ENCODE data around the gene EFHD1.

The EFHD1 gene

DNA sequence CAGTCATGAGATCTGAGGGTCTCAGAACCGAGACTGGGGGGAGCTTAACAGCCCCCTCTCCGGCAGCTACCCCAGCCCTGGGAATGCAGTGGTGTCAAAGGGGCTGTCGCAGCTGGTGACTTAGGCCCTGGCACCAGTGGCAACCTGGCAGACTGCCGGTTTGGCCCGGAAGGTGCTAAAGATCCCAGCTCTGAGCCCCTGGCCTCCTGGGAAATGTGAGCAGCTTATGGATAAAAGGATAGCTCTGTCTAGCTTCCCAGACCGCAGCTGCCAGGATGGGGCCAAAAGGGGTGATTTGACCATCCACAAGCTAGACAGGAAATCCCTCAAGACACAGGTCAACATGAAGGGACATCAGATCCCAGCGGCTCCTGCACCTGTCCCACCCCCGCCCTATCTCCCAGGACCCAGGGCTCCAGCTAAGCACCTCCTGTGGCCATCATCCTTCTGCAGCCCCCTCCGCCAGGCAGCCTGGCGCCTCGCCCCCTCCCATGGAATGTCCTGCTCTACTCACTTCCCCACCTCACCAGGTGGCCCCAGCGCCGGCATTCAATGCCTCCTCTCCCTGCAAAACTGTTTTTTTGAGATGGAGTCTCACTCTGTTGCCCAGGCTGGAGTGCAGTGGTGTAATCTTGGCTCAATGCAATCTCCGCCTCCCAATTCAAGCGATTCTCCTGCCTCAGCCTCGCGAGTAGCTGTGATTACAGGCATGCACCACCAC, 33.2 kb upstream of the EFHD1 start:
- Histone ChIP-seq H3K9me3 (ENCODE audit: control insufficient read depth, insufficient read depth, low read depth, low read length) (no peaks in the 10 kb centered on the region), H3K4me1 (ENCODE audit: control insufficient read depth, insufficient read depth, low read length) (no peaks in the 10 kb centered on the region), H3K4me3 (ENCODE audit: low read depth, low read length) (no peak overlapping the region), H3K9ac (ENCODE audit: low read length) (no peak overlapping the region), H3K27ac (ENCODE audit: low read depth, low read length) (no peak overlapping the region), H3K36me3 (ENCODE audit: control insufficient read depth, insufficient read depth, low read length) (no peaks in the 10 kb centered on the region), H3K27me3 (ENCODE audit: control insufficient read depth, insufficient read depth, low read length) (peaks cover 3% of the 10 kb centered on the region; the same call in 1 of the 2 replicates)

DNA sequence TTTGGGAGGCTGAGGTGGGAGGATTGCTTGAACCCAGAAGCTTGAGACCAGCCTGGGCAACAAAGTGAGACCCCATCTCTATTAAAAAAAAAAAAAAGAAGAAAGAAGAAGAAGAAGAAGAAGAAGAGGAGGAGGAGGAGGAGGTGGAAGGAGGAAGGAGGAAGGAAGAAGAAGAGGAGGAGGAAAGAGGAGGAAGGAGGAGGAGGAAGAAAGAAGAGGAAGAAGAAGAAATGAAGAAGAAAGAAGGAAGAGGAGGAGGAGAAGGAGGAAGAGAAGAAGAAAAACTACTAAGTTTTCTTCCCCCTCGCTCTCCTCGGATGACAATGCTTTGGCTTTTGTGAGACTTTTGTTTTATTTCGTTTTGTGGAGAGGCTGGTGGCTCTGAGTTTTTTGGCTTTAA, 30.1 kb upstream of the EFHD1 start:
- H3K9me3 ChIP-seq (ENCODE audit: control insufficient read depth, insufficient read depth, low read depth, low read length) = no peaks in the 10 kb centered on the region
- no peak overlapping the region for H3K27ac ChIP-seq (ENCODE audit: low read depth, low read length)
- no peaks in the 10 kb centered on the region for H3K4me1 ChIP-seq (ENCODE audit: control insufficient read depth, insufficient read depth, low read length)
- H3K9ac ChIP-seq (ENCODE audit: low read length) = no peak overlapping the region
- no peaks in the 10 kb centered on the region for H3K36me3 ChIP-seq (ENCODE audit: control insufficient read depth, insufficient read depth, low read length)
- H3K4me3 ChIP-seq (ENCODE audit: low read depth, low read length) = no peak overlapping the region
- H3K27me3 ChIP-seq (ENCODE audit: control insufficient read depth, insufficient read depth, low read length) = peaks cover 3% of the 10 kb centered on the region; the same call in 1 of the 2 replicates

DNA sequence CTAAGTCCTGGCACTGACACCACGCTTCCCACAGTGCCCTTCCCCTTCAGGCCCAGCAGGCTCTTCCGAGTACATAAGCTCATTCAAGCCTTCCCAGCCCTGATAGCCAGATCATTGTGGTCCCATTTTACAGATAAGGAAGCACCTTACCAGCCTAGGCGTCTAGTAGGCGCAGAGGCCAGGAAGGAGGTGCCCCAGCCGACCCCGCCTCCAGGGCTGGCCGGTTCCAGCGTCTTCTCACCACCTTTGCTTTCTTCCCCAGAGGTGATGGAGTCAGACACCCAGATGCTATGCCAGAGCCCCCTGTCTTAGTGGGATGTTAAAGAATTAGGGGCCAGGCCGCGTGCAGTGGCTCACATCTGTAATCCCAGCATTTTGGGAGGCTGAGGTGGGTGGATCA, 28.9 kb upstream of the EFHD1 start:
- Histone ChIP-seq H3K9me3 (ENCODE audit: control insufficient read depth, insufficient read depth, low read depth, low read length) (no peaks in the 10 kb centered on the region), H3K9ac (ENCODE audit: low read length) (no peak overlapping the region), H3K27me3 (ENCODE audit: control insufficient read depth, insufficient read depth, low read length) (peaks cover 3% of the 10 kb centered on the region; the same call in 1 of the 2 replicates), H3K36me3 (ENCODE audit: control insufficient read depth, insufficient read depth, low read length) (no peaks in the 10 kb centered on the region), H3K4me3 (ENCODE audit: low read depth, low read length) (no peak overlapping the region), H3K27ac (ENCODE audit: low read depth, low read length) (no peak overlapping the region), H3K4me1 (ENCODE audit: control insufficient read depth, insufficient read depth, low read length) (no peaks in the 10 kb centered on the region)

DNA sequence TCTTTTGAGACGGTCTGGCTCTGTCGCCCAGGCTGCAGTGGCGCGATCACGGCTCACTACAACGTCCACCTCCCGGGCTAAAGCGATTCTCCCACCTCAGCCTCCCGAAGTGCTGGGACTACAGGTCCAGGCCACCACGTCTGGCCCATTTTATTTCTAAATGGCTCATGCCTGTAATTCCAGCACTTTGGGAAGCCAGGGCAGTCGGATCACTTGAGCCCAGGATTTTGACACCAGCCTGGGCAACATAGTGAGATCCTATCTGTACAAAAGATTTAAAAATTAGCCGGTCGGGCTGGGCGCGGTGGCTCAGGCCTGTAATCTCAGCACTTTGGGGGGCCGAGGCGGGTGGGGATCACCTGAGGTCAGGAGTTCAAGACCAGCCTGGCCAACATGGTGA, 26.4 kb upstream of the EFHD1 start:
- Histone ChIP-seq H3K36me3 (ENCODE audit: control insufficient read depth, insufficient read depth, low read length) (no peaks in the 10 kb centered on the region), H3K27ac (ENCODE audit: low read depth, low read length) (no peak overlapping the region), H3K4me3 (ENCODE audit: low read depth, low read length) (no peak overlapping the region), H3K9me3 (ENCODE audit: control insufficient read depth, insufficient read depth, low read depth, low read length) (no peaks in the 10 kb centered on the region), H3K9ac (ENCODE audit: low read length) (no peak overlapping the region), H3K27me3 (ENCODE audit: control insufficient read depth, insufficient read depth, low read length) (peaks cover 3% of the 10 kb centered on the region; the same call in 1 of the 2 replicates), H3K4me1 (ENCODE audit: control insufficient read depth, insufficient read depth, low read length) (no peaks in the 10 kb centered on the region; the same call in 1 of the 2 replicates)

DNA sequence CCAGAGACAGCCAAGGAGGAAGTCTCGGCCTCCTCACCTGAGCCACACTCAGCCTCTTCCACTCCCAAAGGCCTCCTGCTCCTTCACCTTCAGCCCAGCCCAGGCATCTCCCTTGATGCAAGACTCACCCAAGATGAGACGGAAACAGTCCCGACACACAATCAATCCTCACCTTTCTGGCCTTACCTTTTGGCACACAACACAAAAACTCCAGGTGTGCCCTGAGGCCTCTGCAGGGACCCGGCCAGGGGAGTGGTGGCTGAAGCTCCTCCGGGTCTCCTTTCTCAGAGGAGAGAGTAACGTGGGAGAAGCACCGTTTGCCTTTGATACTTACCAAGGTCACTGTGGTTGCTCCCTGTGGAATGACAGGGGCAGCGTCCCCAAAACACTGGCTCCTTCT, 23.8 kb upstream of the EFHD1 start:
- H3K36me3 ChIP-seq (ENCODE audit: control insufficient read depth, insufficient read depth, low read length) = no peaks in the 10 kb centered on the region
- no peaks in the 10 kb centered on the region; the same call in 1 of the 2 replicates for H3K4me1 ChIP-seq (ENCODE audit: control insufficient read depth, insufficient read depth, low read length)
- H3K9me3 ChIP-seq (ENCODE audit: control insufficient read depth, insufficient read depth, low read depth, low read length) = no peaks in the 10 kb centered on the region
- H3K9ac ChIP-seq (ENCODE audit: low read length) = no peak overlapping the region
- no peaks in the 10 kb centered on the region for H3K27me3 ChIP-seq (ENCODE audit: control insufficient read depth, insufficient read depth, low read length)
- no peak overlapping the region for H3K4me3 ChIP-seq (ENCODE audit: low read depth, low read length)
- H3K27ac ChIP-seq (ENCODE audit: low read depth, low read length) = no peak overlapping the region

DNA sequence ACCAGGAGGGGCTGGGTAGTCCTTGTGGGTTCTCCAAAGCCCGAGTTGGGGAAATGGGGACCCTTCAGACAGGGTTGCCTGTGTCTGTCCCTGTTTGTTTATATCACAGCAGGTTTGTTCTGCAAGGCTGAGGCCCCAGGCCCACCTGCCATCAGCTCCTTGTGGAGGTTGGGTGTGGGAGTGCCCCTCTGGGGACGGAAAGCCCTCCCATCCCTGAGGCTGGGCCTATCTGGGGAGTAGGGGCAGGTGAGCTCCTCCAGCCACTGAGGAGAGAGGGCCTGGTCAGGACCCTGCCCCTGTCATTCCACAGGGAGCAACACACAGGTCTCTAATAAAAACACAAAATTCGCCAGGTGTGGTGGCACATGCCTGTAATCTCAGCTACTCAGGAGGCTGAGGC, 23.3 kb upstream of the EFHD1 start:
- no peak overlapping the region for H3K27ac ChIP-seq (ENCODE audit: low read depth, low read length)
- no peak overlapping the region for H3K9ac ChIP-seq (ENCODE audit: low read length)
- no peaks in the 10 kb centered on the region for H3K9me3 ChIP-seq (ENCODE audit: control insufficient read depth, insufficient read depth, low read depth, low read length)

DNA sequence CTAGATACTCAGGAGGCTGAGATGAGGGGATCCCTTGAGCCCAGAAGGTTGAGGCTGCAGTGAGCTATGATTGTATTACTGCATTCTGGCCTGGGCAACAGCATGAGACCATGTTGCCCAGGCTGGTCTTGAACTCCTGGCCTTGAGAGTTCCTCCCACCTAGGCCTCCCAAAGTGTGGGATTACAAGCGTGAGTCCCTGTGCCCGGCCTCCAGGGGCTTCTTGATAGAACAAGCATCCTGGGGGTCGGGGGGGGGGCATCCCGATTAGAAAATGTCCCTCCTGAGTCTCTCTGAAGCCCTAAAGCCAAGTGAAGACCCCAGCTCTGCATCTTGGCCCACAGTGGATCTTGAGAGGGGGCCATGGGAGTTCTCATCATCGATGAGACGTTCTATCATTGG, 22.3 kb upstream of the EFHD1 start:
- Histone ChIP-seq H3K4me3 (ENCODE audit: low read depth, low read length) (no peak overlapping the region), H3K27me3 (ENCODE audit: control insufficient read depth, insufficient read depth, low read length) (no peaks in the 10 kb centered on the region), H3K27ac (ENCODE audit: low read depth, low read length) (no peak overlapping the region), H3K36me3 (ENCODE audit: control insufficient read depth, insufficient read depth, low read length) (no peaks in the 10 kb centered on the region), H3K9me3 (ENCODE audit: control insufficient read depth, insufficient read depth, low read depth, low read length) (no peaks in the 10 kb centered on the region), H3K4me1 (ENCODE audit: control insufficient read depth, insufficient read depth, low read length) (no peaks in the 10 kb centered on the region; the same call in 1 of the 2 replicates), H3K9ac (ENCODE audit: low read length) (no peak overlapping the region)

More for the DNA sequence above, 23.3 kb upstream of the EFHD1 start:
- Histone ChIP-seq H3K4me1 (ENCODE audit: control insufficient read depth, insufficient read depth, low read length) (no peaks in the 10 kb centered on the region; the same call in 1 of the 2 replicates), H3K36me3 (ENCODE audit: control insufficient read depth, insufficient read depth, low read length) (no peaks in the 10 kb centered on the region), H3K4me3 (ENCODE audit: low read depth, low read length) (no peak overlapping the region), H3K27me3 (ENCODE audit: control insufficient read depth, insufficient read depth, low read length) (no peaks in the 10 kb centered on the region)

DNA sequence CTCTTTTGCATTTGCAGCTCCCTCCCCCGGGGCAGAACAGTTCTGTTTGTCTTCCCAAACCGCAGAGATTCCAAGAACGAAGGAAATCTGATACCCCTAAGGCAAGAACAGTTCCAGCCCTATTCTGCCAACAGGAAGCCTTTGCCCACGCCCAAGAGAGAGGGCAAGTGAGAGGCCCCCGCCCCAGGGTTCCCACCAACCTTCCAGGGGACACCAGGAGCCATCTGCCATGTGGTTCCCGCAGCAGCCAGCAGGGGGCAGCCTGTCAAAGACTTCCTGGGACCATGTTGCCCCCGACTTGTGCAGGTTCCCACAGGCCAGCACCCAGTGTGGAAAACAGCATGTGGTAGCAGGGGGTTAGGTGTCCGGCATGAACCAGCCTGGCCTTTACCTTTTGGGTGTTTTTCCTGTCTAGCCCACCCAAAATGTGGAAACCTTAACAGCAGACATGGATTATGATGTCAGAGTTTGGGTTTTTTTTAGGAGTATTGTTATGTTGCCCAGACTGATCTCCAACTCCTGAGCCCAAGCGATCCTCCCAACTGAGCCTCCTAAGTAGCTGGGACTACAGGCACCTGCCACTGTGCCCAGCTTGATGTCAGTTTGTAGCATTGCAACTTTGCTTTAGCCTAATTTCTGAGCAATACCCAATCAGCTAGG, 21.7 kb upstream of the EFHD1 start:
- no peaks in the 10 kb centered on the region for H3K9me3 ChIP-seq (ENCODE audit: control insufficient read depth, insufficient read depth, low read depth, low read length)
- H3K27ac ChIP-seq (ENCODE audit: low read depth, low read length) = no peak overlapping the region
- no peaks in the 10 kb centered on the region for H3K36me3 ChIP-seq (ENCODE audit: control insufficient read depth, insufficient read depth, low read length)
- H3K9ac ChIP-seq (ENCODE audit: low read length) = no peak overlapping the region
- no peak overlapping the region for H3K4me3 ChIP-seq (ENCODE audit: low read depth, low read length)
- H3K27me3 ChIP-seq (ENCODE audit: control insufficient read depth, insufficient read depth, low read length) = no peaks in the 10 kb centered on the region
- no peaks in the 10 kb centered on the region; the same call in 1 of the 2 replicates for H3K4me1 ChIP-seq (ENCODE audit: control insufficient read depth, insufficient read depth, low read length)

DNA sequence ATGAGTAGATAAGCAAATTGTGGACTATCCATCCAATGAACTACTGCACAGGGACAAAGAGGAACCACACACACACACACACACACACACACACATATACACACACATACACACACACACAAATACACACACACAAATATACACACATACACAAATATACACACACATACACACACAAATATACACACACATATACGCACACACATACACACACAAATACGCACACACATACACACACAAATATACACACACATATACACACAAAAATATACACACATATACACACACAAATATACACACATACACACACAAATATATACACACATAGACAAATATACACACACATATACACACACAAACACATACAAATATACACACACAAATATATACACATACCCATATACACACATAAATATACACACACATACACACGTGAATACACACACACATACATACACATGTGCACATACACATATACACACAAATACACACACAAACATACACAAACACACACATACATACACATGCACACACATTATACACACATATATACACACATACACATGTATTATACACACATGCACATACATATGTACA, 19.8 kb upstream of the EFHD1 start:
- Histone ChIP-seq H3K9me3 (ENCODE audit: control insufficient read depth, insufficient read depth, low read depth, low read length) (no peaks in the 10 kb centered on the region), H3K4me1 (ENCODE audit: control insufficient read depth, insufficient read depth, low read length) (no peaks in the 10 kb centered on the region; the same call in 1 of the 2 replicates), H3K27ac (ENCODE audit: low read depth, low read length) (no peak overlapping the region), H3K9ac (ENCODE audit: low read length) (no peak overlapping the region), H3K4me3 (ENCODE audit: low read depth, low read length) (no peak overlapping the region), H3K36me3 (ENCODE audit: control insufficient read depth, insufficient read depth, low read length) (no peaks in the 10 kb centered on the region), H3K27me3 (ENCODE audit: control insufficient read depth, insufficient read depth, low read length) (no peaks in the 10 kb centered on the region)

DNA sequence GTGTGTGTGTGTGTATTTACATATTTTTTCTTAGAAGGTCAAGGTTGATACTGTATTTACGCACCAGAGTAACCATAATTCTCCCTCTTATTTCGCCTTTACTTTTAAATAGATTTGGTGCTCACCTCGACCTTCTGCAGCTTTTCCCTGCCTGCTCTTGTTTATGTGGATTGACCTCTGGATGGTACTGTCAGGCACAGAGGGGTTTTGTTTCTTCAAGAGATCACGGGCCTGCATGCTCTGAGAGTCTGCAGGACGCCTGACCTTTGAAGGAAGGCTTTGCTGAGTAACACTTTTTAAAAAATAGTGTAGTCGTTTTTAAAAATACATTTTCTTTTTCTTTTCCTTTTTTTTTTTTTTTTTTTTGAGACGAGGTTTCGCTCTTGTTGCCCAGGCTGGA, 18.1 kb upstream of the EFHD1 start:
- no peaks in the 10 kb centered on the region for H3K27me3 ChIP-seq (ENCODE audit: control insufficient read depth, insufficient read depth, low read length)
- no peaks in the 10 kb centered on the region for H3K9me3 ChIP-seq (ENCODE audit: control insufficient read depth, insufficient read depth, low read depth, low read length)
- H3K36me3 ChIP-seq (ENCODE audit: control insufficient read depth, insufficient read depth, low read length) = no peaks in the 10 kb centered on the region
- no peaks in the 10 kb centered on the region; the same call in 1 of the 2 replicates for H3K4me1 ChIP-seq (ENCODE audit: control insufficient read depth, insufficient read depth, low read length)
- H3K9ac ChIP-seq (ENCODE audit: low read length) = no peak overlapping the region
- no peak overlapping the region for H3K27ac ChIP-seq (ENCODE audit: low read depth, low read length)
- no peak overlapping the region for H3K4me3 ChIP-seq (ENCODE audit: low read depth, low read length)

DNA sequence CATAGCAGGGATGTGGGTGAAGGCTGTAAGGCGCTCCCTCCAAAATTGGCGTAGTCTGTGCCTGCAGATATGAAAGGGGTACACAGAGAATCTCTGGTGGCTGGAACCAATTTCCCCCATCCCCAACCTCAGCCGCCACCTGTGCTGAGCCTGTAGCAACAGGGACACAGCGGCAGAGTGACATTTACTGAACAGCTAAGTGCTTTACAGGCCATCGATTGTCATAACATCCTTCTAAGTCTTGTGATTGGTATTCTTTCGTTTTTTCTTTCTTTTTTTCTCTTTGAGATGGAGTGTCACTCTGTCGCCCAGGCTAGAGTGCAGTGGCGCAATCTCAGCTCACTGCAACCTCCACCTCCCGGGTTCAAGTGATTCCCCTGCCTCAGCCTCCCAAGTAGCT, 12.2 kb upstream of the EFHD1 start:
- Histone ChIP-seq H3K4me3 (ENCODE audit: low read depth, low read length) (no peak overlapping the region), H3K27me3 (ENCODE audit: control insufficient read depth, insufficient read depth, low read length) (no peaks in the 10 kb centered on the region), H3K9me3 (ENCODE audit: control insufficient read depth, insufficient read depth, low read depth, low read length) (no peaks in the 10 kb centered on the region), H3K4me1 (ENCODE audit: control insufficient read depth, insufficient read depth, low read length) (peaks cover 9% of the 10 kb centered on the region; the same call in 1 of the 2 replicates), H3K9ac (ENCODE audit: low read length) (no peak overlapping the region), H3K36me3 (ENCODE audit: control insufficient read depth, insufficient read depth, low read length) (no peaks in the 10 kb centered on the region), H3K27ac (ENCODE audit: low read depth, low read length) (no peak overlapping the region)

Measured in HUES6 (cell line).